GM12878 (cell line): ENCODE results near the gene DYNC2H1. TPM values are rescaled to one million over a fixed set of nuclear protein-coding genes. Genes with fewer than 3 reads are reported as not detected.

ENCODE experiments used
- ATAC-seq: fragments of 200-7000 bp; cut with Tn5 transposase; 3 replicates; pipeline ENCODE4 v1.9.1; 2020; ENCODE audit warnings: mild to moderate bottlenecking, moderate library complexity
- BruUV-seq: library from RNA; stranded (reverse); fragments of 400-500 nt; replicated peaks from 2 replicates; lab custom pipeline; 2021; lab: Mats Ljungman, UMichigan
- CTCF ChIA-PET: fragments of 300-600 bp; sonication (Branson Sonifier 250); formaldehyde crosslinking; extraction: SDS; loops from one replicate; lab custom pipeline; 2021; ENCODE audit warnings: inconsistent platforms; lab: Yijun Ruan, JAX
- POLR2A ChIA-PET: fragments of 350-600 bp; formaldehyde crosslinking; extraction: SDS; loops from one replicate; lab custom pipeline; 2021; ENCODE audit warnings: inconsistent platforms; lab: Charles Lee
- RAD21 ChIA-PET: fragments of 300-600 bp; sonication (Branson Sonifier 250); formaldehyde crosslinking; loops from one replicate; lab custom pipeline; 2023; ENCODE audit warnings: antibody characterized with exemption; ENCODE audit not compliant: unreplicated experiment; lab: Charles Lee
- SMC1A ChIA-PET: fragments of 300-600 bp; sonication (Branson Sonifier 250); formaldehyde crosslinking; loops from one replicate; lab custom pipeline; 2023; ENCODE audit not compliant: unreplicated experiment, uncharacterized antibody; lab: Charles Lee
- DNase-seq: peaks from one replicate; pipeline ENCODE4 v3.0.0-alpha.2; 2011; ENCODE audit warnings: low read depth, low spot score
- FAIRE-seq: peaks from 3 replicates; lab custom pipeline; 2011; peaks lifted over from hg19 to GRCh38; lab: Jason Lieb, UNC
- H2AFZ ChIP-seq: 2 replicates; pipeline ENCODE4 v1.6.0; 2011; ENCODE audit warnings: low read depth, low read length, control low read depth; ENCODE audit not compliant: control insufficient read depth
- H3K27ac ChIP-seq: 2 replicates; pipeline ENCODE4 v1.5.1; 2011; ENCODE audit warnings: control low read depth; ENCODE audit not compliant: control insufficient read depth, insufficient read depth
- H3K27me3 ChIP-seq, 2 experiments: replicated peaks in 1 of 2; 2 replicates each; pipeline versions ENCODE4 v1.6.0 to v1.6.1; 2011; ENCODE audit warnings: low read length in 1 of 2; ENCODE audit not compliant: control insufficient read depth in 2 of 2, insufficient read depth in 2 of 2
- H3K36me3 ChIP-seq, 2 experiments: 2 replicates each; pipeline ENCODE4 v1.5.1; 2011; ENCODE audit warnings: low read length in 1 of 2; ENCODE audit not compliant: control insufficient read depth in 2 of 2, insufficient read depth in 2 of 2
- H3K4me1 ChIP-seq: 2 replicates; pipeline ENCODE4 v1.6.1; 2011; ENCODE audit warnings: mild to moderate bottlenecking, low read length, moderate library complexity, mixed read lengths; ENCODE audit not compliant: control insufficient read depth, insufficient read depth
- H3K4me2 ChIP-seq: 2 replicates; pipeline ENCODE4 v1.6.0; 2011; ENCODE audit warnings: control low read depth; ENCODE audit not compliant: control insufficient read depth, insufficient read depth
- H3K4me3 ChIP-seq: fragments of 200-600 bp; sonication (generic); 2 replicates; pipeline ENCODE4 v1.5.1; 2016
- H3K79me2 ChIP-seq: 2 replicates; pipeline ENCODE4 v1.6.0; 2011; ENCODE audit warnings: low read length; ENCODE audit not compliant: control insufficient read depth, insufficient read depth
- H3K9ac ChIP-seq: 2 replicates; pipeline ENCODE4 v1.8.0; 2011; ENCODE audit warnings: low read length, control low read depth, mixed read lengths; ENCODE audit not compliant: control insufficient read depth, insufficient read depth
- H3K9me3 ChIP-seq: replicated peaks from 3 replicates; pipeline ENCODE4 v1.5.1; 2011; ENCODE audit warnings: mild to moderate bottlenecking, low read length; ENCODE audit not compliant: control insufficient read depth, insufficient read depth
- H4K20me1 ChIP-seq: 2 replicates; pipeline ENCODE4 v1.6.0; 2011; ENCODE audit not compliant: control insufficient read depth, insufficient read depth
- BHLHE40 ChIP-seq, 2 experiments: fragments of 450-650 bp in 1 of 2; IDR thresholded peaks; 2 replicates each; pipeline ENCODE4 v1.6.1; 2011 to 2017; ENCODE audit warnings: low read depth in 2 of 2, borderline replicate concordance in 1 of 2, improper control_type of control experiment in 1 of 2, low read length in 1 of 2, mild to moderate bottlenecking in 1 of 2
- CBFB ChIP-seq: IDR thresholded peaks from 2 replicates; pipeline ENCODE4 v1.6.1; 2016; ENCODE audit warnings: antibody characterized with exemption, low read depth
- CHD4 ChIP-seq: fragments of 200-600 bp; sonication (generic); IDR thresholded peaks from 2 replicates; pipeline ENCODE4 v1.6.1; 2016; ENCODE audit warnings: mild to moderate bottlenecking
- HCFC1 ChIP-seq: fragments of 150-350 bp; IDR thresholded peaks from 2 replicates; pipeline ENCODE4 v1.6.1; 2014; ENCODE audit warnings: low read length
- NFIC ChIP-seq: IDR thresholded peaks from 2 replicates; pipeline ENCODE4 v1.6.1; 2012; ENCODE audit warnings: low read depth, mild to moderate bottlenecking, inconsistent platforms, low read length, moderate library complexity
- NFXL1 ChIP-seq: fragments of 450-650 bp; IDR thresholded peaks from 2 replicates; pipeline ENCODE4 v1.6.1; 2017; ENCODE audit warnings: antibody characterized with exemption, mild to moderate bottlenecking, borderline replicate concordance
- SIX5 ChIP-seq: IDR thresholded peaks from 2 replicates; pipeline ENCODE4 v1.6.1; 2011; ENCODE audit warnings: mild to moderate bottlenecking, low read depth, low read length, moderate library complexity; ENCODE audit not compliant: severe bottlenecking
- YBX1 ChIP-seq: fragments of 450-650 bp; IDR thresholded peaks from 2 replicates; pipeline ENCODE4 v1.6.1; 2016; ENCODE audit warnings: antibody characterized with exemption
- ZNF24 ChIP-seq: fragments of 450-650 bp; IDR thresholded peaks from 2 replicates; pipeline ENCODE4 v1.6.1; 2017; ENCODE audit warnings: antibody characterized with exemption, mild to moderate bottlenecking
- ZNF622 ChIP-seq: fragments of 450-650 bp; IDR thresholded peaks from 2 replicates; pipeline ENCODE4 v1.6.1; 2017; ENCODE audit warnings: mild to moderate bottlenecking, inconsistent platforms
- ZZZ3 ChIP-seq: IDR thresholded peaks from 2 replicates; pipeline ENCODE4 v1.6.1; 2011; ENCODE audit warnings: low read depth; ENCODE audit not compliant: control insufficient read depth, insufficient read length
- WGBS: methylation state at CpG from one replicate; pipeline ENCODE4 v1.1.6; 2016; ENCODE audit warnings: low lambda C conversion rate; ENCODE audit not compliant: insufficient replicate concordance, insufficient coverage; ENCODE audit errors: missing lambda C conversion rate; 5-methylcytosine and 5-hydroxymethylcytosine counted together
- in situ Hi-C: fragments of 300-500 bp; cut with MboI; formaldehyde crosslinking; loops from 9 replicates; pipeline ENCODE4 v1.14.3; 2018; ENCODE audit warnings: mixed read lengths
- intact Hi-C: fragments of 100-400 bp; cut with micrococcal nuclease; formaldehyde crosslinking; loops from one replicate; pipeline ENCODE4 v1.14.2; 2022; ENCODE audit not compliant: unreplicated experiment
- polyA plus RNA-seq, 11 experiments: library from polyadenylated mRNA; depleted of rRNA in 4 of 11; unstranded in 6 of 11; stranded (reverse) in 5 of 11; fragments of >200 nt; fragmentation: Nextera tagmentation in 4 of 11; fragmentation: Illumina TruSeq in 1 of 11; extraction: Ambion mirVana in 4 of 11; extraction: Trizol in 1 of 11; gene quantifications; 1 replicate in 1 of 11; 2 replicates in 10 of 11; pipeline versions ENCODE4 v1.2.1 to v1.2.3, GENCODE V29; 2011 to 2016; ENCODE audit warnings: inconsistent platforms in 2 of 11, missing spikeins in 2 of 11, low read depth in 1 of 11
- total RNA-seq, 4 experiments: library from RNA; depleted of rRNA in 3 of 4; stranded (reverse); fragments of >200 nt in 3 of 4; fragmentation: Illumina TruSeq in 1 of 4; extraction: Trizol in 1 of 4; gene quantifications; 2 replicates each; pipeline versions ENCODE4 v1.2.1 to v1.2.3, GENCODE V29; 2013 to 2021
- TF ChIP-seq, protein P1 (sequence below): IDR thresholded peaks from 2 replicates; pipeline ENCODE4 v1.6.1; 2011; ENCODE audit warnings: mild to moderate bottlenecking, low read depth, low read length, moderate library complexity; ENCODE audit not compliant: insufficient replicate concordance
- TF ChIP-seq, protein P2 (sequence below): IDR thresholded peaks from 2 replicates; pipeline ENCODE4 v1.6.1; 2012; ENCODE audit warnings: mild to moderate bottlenecking, low read depth, low read length

Gene DYNC2H1
- total and polyA plus RNA-seq, 10 of the 15 experiments (the other 5 are each of a cell fraction or from before 2014, with no cell fraction given), result 0.12 to 3.9 (median 0.23) TPM; not detected in 2

DNA sequence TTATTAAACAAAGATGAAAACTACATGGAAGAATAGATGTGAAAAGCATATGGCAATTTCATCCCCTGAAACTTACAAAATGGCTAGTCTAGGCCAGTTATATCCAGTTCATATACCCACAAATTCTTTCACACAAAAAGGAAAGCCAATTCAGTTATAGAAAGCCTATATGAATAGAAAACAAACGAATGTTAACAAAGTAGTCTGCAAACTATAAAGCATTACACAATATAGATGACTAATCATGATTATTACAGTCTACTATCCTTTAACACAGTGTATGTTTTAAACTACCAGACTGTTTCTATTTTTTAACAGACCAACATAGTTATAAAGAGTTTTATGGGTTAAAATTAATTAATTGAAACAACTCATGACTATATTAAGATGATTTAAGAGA lies 29.4 kb upstream of the DYNC2H1 start:
- WGBS, result 88% methylated on average over 1 of the region's 1 CpG
- DNase-seq (no peak), FAIRE-seq (no peak), ATAC-seq (no peak)
- H3K4me1 ChIP-seq, result no peaks in the 10 kb centered on the region
- no TSS peak for BruUV-seq
- no peak overlapping the region for H2AFZ ChIP-seq
- POLR2A ChIA-PET, result no interaction called here
- H3K4me2 ChIP-seq, result no peak overlapping the region
- SMC1A ChIA-PET, result interaction anchor here (2.0 kb wide), 1 partner anchor 10 kb away, joined by 6 read pairs; no protein-coding TSS in a partner anchor
- no peak overlapping the region for H3K4me3 ChIP-seq
- no peak for TF ChIP-seq CBFB
- no peak for TF ChIP-seq ZNF24
- TF ChIP-seq BHLHE40 (IDR thresholded peaks at IDR 0.05; ENCODE audit: borderline replicate concordance in 1 of 2, low read depth in 2 of 2, low read length in 1 of 2), result no peak
- TF ChIP-seq, protein P1, sequence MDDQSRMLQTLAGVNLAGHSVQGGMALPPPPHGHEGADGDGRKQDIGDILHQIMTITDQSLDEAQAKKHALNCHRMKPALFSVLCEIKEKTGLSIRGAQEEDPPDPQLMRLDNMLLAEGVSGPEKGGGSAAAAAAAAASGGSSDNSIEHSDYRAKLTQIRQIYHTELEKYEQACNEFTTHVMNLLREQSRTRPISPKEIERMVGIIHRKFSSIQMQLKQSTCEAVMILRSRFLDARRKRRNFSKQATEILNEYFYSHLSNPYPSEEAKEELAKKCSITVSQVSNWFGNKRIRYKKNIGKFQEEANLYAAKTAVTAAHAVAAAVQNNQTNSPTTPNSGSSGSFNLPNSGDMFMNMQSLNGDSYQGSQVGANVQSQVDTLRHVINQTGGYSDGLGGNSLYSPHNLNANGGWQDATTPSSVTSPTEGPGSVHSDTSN, result no peak
- TF ChIP-seq, protein P2, sequence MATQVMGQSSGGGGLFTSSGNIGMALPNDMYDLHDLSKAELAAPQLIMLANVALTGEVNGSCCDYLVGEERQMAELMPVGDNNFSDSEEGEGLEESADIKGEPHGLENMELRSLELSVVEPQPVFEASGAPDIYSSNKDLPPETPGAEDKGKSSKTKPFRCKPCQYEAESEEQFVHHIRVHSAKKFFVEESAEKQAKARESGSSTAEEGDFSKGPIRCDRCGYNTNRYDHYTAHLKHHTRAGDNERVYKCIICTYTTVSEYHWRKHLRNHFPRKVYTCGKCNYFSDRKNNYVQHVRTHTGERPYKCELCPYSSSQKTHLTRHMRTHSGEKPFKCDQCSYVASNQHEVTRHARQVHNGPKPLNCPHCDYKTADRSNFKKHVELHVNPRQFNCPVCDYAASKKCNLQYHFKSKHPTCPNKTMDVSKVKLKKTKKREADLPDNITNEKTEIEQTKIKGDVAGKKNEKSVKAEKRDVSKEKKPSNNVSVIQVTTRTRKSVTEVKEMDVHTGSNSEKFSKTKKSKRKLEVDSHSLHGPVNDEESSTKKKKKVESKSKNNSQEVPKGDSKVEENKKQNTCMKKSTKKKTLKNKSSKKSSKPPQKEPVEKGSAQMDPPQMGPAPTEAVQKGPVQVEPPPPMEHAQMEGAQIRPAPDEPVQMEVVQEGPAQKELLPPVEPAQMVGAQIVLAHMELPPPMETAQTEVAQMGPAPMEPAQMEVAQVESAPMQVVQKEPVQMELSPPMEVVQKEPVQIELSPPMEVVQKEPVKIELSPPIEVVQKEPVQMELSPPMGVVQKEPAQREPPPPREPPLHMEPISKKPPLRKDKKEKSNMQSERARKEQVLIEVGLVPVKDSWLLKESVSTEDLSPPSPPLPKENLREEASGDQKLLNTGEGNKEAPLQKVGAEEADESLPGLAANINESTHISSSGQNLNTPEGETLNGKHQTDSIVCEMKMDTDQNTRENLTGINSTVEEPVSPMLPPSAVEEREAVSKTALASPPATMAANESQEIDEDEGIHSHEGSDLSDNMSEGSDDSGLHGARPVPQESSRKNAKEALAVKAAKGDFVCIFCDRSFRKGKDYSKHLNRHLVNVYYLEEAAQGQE, result no peak
- TF ChIP-seq HCFC1, result no peak
- TF ChIP-seq ZNF622, result no peak
- no peak for TF ChIP-seq NFIC
- no peak for TF ChIP-seq SIX5
- no peak for TF ChIP-seq CHD4
- no peak for TF ChIP-seq YBX1
- no peak for TF ChIP-seq NFXL1
- TF ChIP-seq ZZZ3, result no peak
- H4K20me1 ChIP-seq, result no peaks in the 10 kb centered on the region
- CTCF ChIA-PET, result no interaction called here
- H3K27ac ChIP-seq, result no peak overlapping the region
- intact Hi-C loops (no loop called here), in situ Hi-C loops (no loop called here)
- peaks cover 5% of the 10 kb centered on the region for H3K79me2 ChIP-seq
- RAD21 ChIA-PET, result no interaction called here
- no peaks in the 10 kb centered on the region for H3K27me3 ChIP-seq
- H3K9me3 ChIP-seq, result no peaks in the 10 kb centered on the region
- H3K36me3 ChIP-seq, result peaks cover 4 to 28% of the 10 kb centered on the region in 2 experiments
- H3K9ac ChIP-seq, result no peak overlapping the region
